GM23248 (cell line): ENCODE measurements around the gene S100PBP. TPM values are rescaled to one million over a fixed set of nuclear protein-coding genes. Genes with fewer than 3 reads are reported as not detected.

Experiments used
- DNase-seq: peaks from one replicate; pipeline ENCODE4 v3.0.0-alpha.2; 2015
- H2AFZ ChIP-seq: fragments of 200-600 bp; sonication (generic); 2 replicates; pipeline ENCODE4 v1.6.1; 2016; ENCODE audit warnings: antibody characterized with exemption
- H3F3A ChIP-seq: fragments of 200-600 bp; sonication (generic); 2 replicates; pipeline ENCODE4 v1.6.1; 2016; ENCODE audit warnings: mild to moderate bottlenecking, antibody characterized with exemption, mixed run types; ENCODE audit not compliant: insufficient read depth
- H3K27ac ChIP-seq: fragments of 200-600 bp; sonication (generic); 2 replicates; pipeline ENCODE4 v1.5.1; 2016; ENCODE audit warnings: mild to moderate bottlenecking
- H3K27me3 ChIP-seq: fragments of 200-600 bp; sonication (generic); replicated peaks from 2 replicates; pipeline ENCODE4 v1.6.1; 2016; ENCODE audit warnings: mild to moderate bottlenecking; ENCODE audit not compliant: insufficient read depth
- H3K36me3 ChIP-seq: fragments of 200-600 bp; sonication (generic); 2 replicates; pipeline ENCODE4 v1.6.1; 2016; ENCODE audit warnings: low read depth, mild to moderate bottlenecking
- H3K4me1 ChIP-seq: fragments of 200-600 bp; sonication (generic); 2 replicates; pipeline ENCODE4 v1.6.1; 2016; ENCODE audit warnings: mild to moderate bottlenecking; ENCODE audit not compliant: insufficient read depth
- H3K4me2 ChIP-seq: fragments of 200-600 bp; sonication (generic); one replicate; pipeline ENCODE4 v1.6.1; 2016; ENCODE audit warnings: mild to moderate bottlenecking; ENCODE audit not compliant: unreplicated experiment
- H3K4me3 ChIP-seq: fragments of 200-600 bp; sonication (generic); 2 replicates; pipeline ENCODE4 v1.5.1; 2016; ENCODE audit warnings: mild to moderate bottlenecking
- H3K79me2 ChIP-seq: fragments of 200-600 bp; sonication (generic); 2 replicates; pipeline ENCODE4 v1.6.1; 2016; ENCODE audit warnings: mild to moderate bottlenecking; ENCODE audit not compliant: insufficient read depth
- H3K9ac ChIP-seq: fragments of 200-600 bp; sonication (generic); 2 replicates; pipeline ENCODE4 v1.6.1; 2016; ENCODE audit warnings: mild to moderate bottlenecking
- H3K9me2 ChIP-seq: fragments of 200-600 bp; sonication (generic); 2 replicates; pipeline ENCODE4 v1.6.1; 2016; ENCODE audit warnings: mixed run types, mild to moderate bottlenecking, moderate library complexity; ENCODE audit not compliant: insufficient read depth
- H3K9me3 ChIP-seq: fragments of 200-600 bp; sonication (generic); one replicate; pipeline ENCODE4 v1.6.1; 2017; ENCODE audit warnings: low read depth
- H4K20me1 ChIP-seq: fragments of 200-600 bp; sonication (generic); 2 replicates; pipeline ENCODE4 v1.6.0; 2016; ENCODE audit not compliant: insufficient read depth
- EZH2 ChIP-seq: fragments of 200-600 bp; sonication (generic); IDR thresholded peaks from 2 replicates; pipeline ENCODE4 v1.6.1; 2018; ENCODE audit warnings: antibody characterized with exemption, mild to moderate bottlenecking; ENCODE audit not compliant: insufficient read depth, poor library complexity, severe bottlenecking
- EZH2phosphoT487 ChIP-seq: fragments of 200-600 bp; sonication (generic); IDR thresholded peaks from 2 replicates; pipeline ENCODE4 v1.6.1; 2018; ENCODE audit warnings: antibody characterized with exemption, moderate library complexity, mild to moderate bottlenecking, low read depth; ENCODE audit not compliant: insufficient read depth
- WGBS, 2 experiments: methylation state at CpG; one replicate each; pipeline ENCODE4 v1.1.6; 2015 to 2017; ENCODE audit warnings: low lambda C conversion rate in 2 of 2, low coverage in 1 of 2; ENCODE audit errors: missing lambda C conversion rate in 2 of 2; 5-methylcytosine and 5-hydroxymethylcytosine counted together
- in situ Hi-C: fragments of 300-500 bp; cut with MboI; formaldehyde crosslinking; loops from 2 replicates; pipeline ENCODE4 v1.15.0; 2020
- polyA plus RNA-seq: library from polyadenylated mRNA; unstranded; fragments of >200 nt; fragmentation: Nextera tagmentation; extraction: Ambion mirVana; gene quantifications from 2 replicates; pipeline ENCODE4 v1.2.1, GENCODE V29; 2016
- total RNA-seq: library from RNA; depleted of rRNA; stranded (reverse); fragments of >200 nt; shearing (Covaris generic); gene quantifications from 2 replicates; pipeline ENCODE4 v1.2.3, GENCODE V29; 2014

S100PBP gene
- total and polyA plus RNA-seq, 2 experiments from 2014 or later = 15.7 to 25.2 TPM

GRCh38 chr1:32818804-32819541 is 1.5 kb downstream of the S100PBP start:
- Histone ChIP-seq H3K9me3 (no peaks in the 10 kb centered on the region), H2AFZ (peak overlapping the region; percentile 86), H3K27me3 (no peaks in the 10 kb centered on the region), H4K20me1 (no peaks in the 10 kb centered on the region; the same call in 1 of the 2 replicates), H3K79me2 (peaks cover 93% of the 10 kb centered on the region), H3K4me2 (peak overlapping the region; percentile 90), H3K4me3 (peak overlapping the region; percentile 87), H3K36me3 (no peaks in the 10 kb centered on the region; the same call in 1 of the 2 replicates), H3K9ac (peak overlapping the region; percentile 97), H3K4me1 (peaks cover 24% of the 10 kb centered on the region), H3F3A (peaks cover 20% of the 10 kb centered on the region), H3K9me2 (no peaks in the 10 kb centered on the region), H3K27ac (peak overlapping the region; percentile 73)
- in situ Hi-C loops = no loop called here
- DNase-seq = no peak
- 84 to 87% methylated on average over 11 of the region's 11 CpGs for WGBS, 2 experiments
- TF ChIP-seq EZH2 (no peak), EZH2phosphoT487 (no peak)

GRCh38 chr1:32825181-32825580 is 7.7 kb downstream of the S100PBP start:
- DNase-seq = no peak
- peaks cover 56% of the 10 kb centered on the region for H3K79me2 ChIP-seq
- H3K9ac ChIP-seq = no peak overlapping the region
- H3K4me3 ChIP-seq = no peak overlapping the region
- no peaks in the 10 kb centered on the region for H3K9me2 ChIP-seq
- no peaks in the 10 kb centered on the region for H3K9me3 ChIP-seq
- no peak overlapping the region for H2AFZ ChIP-seq
- 79 to 81% methylated on average over 3 of the region's 3 CpGs for WGBS, 2 experiments
- no peak overlapping the region for H3K27ac ChIP-seq
- H3K36me3 ChIP-seq = peaks cover 39% of the 10 kb centered on the region
- no peaks in the 10 kb centered on the region for H3F3A ChIP-seq
- no peak for TF ChIP-seq EZH2
- no peak for TF ChIP-seq EZH2phosphoT487
- H3K4me1 ChIP-seq = no peaks in the 10 kb centered on the region
- no peaks in the 10 kb centered on the region for H3K27me3 ChIP-seq
- H4K20me1 ChIP-seq = no peaks in the 10 kb centered on the region
- in situ Hi-C loops = no loop called here
- H3K4me2 ChIP-seq = no peak overlapping the region

- H3K4me1 ChIP-seq = no peaks in the 10 kb centered on the region
- H3K9me3 ChIP-seq = no peaks in the 10 kb centered on the region
- H2AFZ ChIP-seq = no peak overlapping the region
- H3K79me2 ChIP-seq = peaks cover 26% of the 10 kb centered on the region
- 97 to 98% methylated on average over 7 of the region's 7 CpGs for WGBS, 2 experiments
- no peak overlapping the region for H3K9ac ChIP-seq
- in situ Hi-C loops = no loop called here
- H3K36me3 ChIP-seq = peaks cover 62% of the 10 kb centered on the region
- no peak overlapping the region for H3K4me3 ChIP-seq
- DNase-seq = peak; percentile 22
- H3K9me2 ChIP-seq = no peaks in the 10 kb centered on the region
- no peaks in the 10 kb centered on the region for H4K20me1 ChIP-seq
- no peaks in the 10 kb centered on the region for H3K27me3 ChIP-seq
- no peak overlapping the region for H3K4me2 ChIP-seq
- no peak for TF ChIP-seq EZH2phosphoT487
- no peak for TF ChIP-seq EZH2
- no peaks in the 10 kb centered on the region for H3F3A ChIP-seq
- no peak overlapping the region for H3K27ac ChIP-seq
Observed at GRCh38 chr1:32828341-32828740, 10.9 kb downstream of the S100PBP start.

DNA sequence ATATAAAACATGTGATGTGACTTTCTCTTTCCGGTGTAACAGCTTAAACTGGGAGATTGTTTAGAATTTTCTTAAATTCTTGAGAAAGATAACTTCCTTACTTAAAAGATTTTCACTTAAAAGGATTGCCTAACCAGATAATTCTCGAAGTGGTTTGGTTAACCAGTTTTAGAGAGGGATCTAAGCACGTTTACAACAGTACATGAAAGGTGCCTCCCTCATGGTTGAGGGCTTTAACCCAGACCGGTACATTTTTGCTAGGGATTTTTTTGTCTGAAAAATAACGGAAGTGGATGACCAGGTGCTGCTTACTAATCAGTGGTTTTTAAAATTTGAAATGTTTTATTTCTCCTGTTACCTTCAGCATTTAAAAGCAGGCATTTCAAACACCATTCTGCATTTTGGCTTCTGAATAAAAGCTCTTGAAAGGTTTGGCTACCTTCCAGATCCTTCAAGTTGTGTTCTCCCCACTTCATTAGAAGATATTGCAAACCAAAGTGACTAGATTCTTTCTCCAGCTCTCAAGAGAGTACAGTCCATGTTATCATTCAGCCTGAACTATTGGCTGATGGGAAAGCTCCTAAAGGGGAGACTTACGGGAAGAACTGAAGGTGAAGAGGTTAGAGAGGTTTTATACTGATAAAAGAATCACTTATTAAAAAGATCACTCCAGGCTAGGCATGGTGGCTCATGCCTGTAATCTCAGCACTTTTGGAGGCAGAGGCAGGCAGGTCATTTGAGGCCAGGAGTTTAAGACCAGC is 12.8 kb downstream of the S100PBP start:
- H3K9me2 ChIP-seq = no peaks in the 10 kb centered on the region
- H2AFZ ChIP-seq = no peak overlapping the region
- no peaks in the 10 kb centered on the region for H3K9me3 ChIP-seq
- no peaks in the 10 kb centered on the region for H3F3A ChIP-seq
- peaks cover 8% of the 10 kb centered on the region for H3K79me2 ChIP-seq
- H3K4me3 ChIP-seq = no peak overlapping the region
- no peaks in the 10 kb centered on the region for H4K20me1 ChIP-seq
- no peak overlapping the region for H3K27ac ChIP-seq
- TF ChIP-seq EZH2 (no peak), EZH2phosphoT487 (no peak)
- H3K9ac ChIP-seq = no peak overlapping the region
- WGBS, 2 experiments = 84 to 85% methylated on average over 6 of the region's 6 CpGs
- peaks cover 74% of the 10 kb centered on the region for H3K36me3 ChIP-seq
- no peak overlapping the region for H3K4me2 ChIP-seq
- no peaks in the 10 kb centered on the region for H3K4me1 ChIP-seq
- in situ Hi-C loops = no loop called here
- DNase-seq = no peak
- H3K27me3 ChIP-seq = no peaks in the 10 kb centered on the region
